Fibroblast of the aortic adventitia (primary cell): ENCODE data around the gene ATP9B. TPM values are rescaled to one million over a fixed set of nuclear protein-coding genes. Genes with fewer than 3 reads are reported as not detected.

ENCODE experiments used
- DNase-seq: peaks from one replicate; pipeline ENCODE4 v3.0.0-alpha.2; 2010; ENCODE audit warnings: low read depth
- H3K4me3 ChIP-seq: 2 replicates; pipeline ENCODE4 v1.5.1; 2011; ENCODE audit warnings: low read depth, mild to moderate bottlenecking, control low read depth, low read length, moderate library complexity
- total RNA-seq: library from RNA; depleted of rRNA; stranded (reverse); fragments of >200 nt; gene quantifications from 2 replicates; pipeline ENCODE4 v1.2.3, GENCODE V29; 2012; ENCODE audit warnings: low replicate concordance
- TF ChIP-seq, protein P1 (sequence below): IDR thresholded peaks from 2 replicates; pipeline ENCODE4 v1.5.1; 2011; ENCODE audit warnings: mild to moderate bottlenecking, low read length, control low read depth, inconsistent platforms; ENCODE audit not compliant: insufficient read depth

The ATP9B gene
- total RNA-seq, 1 donor = 22.0 TPM

DNA sequence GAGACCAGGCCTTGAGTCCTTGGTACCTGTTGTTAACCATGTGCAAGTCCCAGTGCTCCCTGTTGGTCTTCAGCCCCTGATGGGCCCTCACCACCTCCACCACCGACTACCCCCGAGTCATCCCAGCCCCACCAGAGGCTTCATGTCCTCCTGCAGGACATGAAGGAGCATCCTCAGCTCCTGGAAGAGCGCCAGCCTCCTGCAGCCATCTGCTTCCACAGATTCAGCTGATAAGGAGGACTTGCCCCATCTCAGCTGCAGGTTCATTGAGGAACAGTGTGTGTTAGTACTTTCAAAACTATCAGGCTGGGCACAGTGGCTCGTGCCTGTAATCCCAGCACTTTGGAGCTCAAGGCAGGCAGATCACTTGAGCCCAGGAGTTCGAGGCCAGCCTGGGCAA lies 151.9 kb downstream of the ATP9B start:
- no peak for DNase-seq
- TF ChIP-seq, protein P1, sequence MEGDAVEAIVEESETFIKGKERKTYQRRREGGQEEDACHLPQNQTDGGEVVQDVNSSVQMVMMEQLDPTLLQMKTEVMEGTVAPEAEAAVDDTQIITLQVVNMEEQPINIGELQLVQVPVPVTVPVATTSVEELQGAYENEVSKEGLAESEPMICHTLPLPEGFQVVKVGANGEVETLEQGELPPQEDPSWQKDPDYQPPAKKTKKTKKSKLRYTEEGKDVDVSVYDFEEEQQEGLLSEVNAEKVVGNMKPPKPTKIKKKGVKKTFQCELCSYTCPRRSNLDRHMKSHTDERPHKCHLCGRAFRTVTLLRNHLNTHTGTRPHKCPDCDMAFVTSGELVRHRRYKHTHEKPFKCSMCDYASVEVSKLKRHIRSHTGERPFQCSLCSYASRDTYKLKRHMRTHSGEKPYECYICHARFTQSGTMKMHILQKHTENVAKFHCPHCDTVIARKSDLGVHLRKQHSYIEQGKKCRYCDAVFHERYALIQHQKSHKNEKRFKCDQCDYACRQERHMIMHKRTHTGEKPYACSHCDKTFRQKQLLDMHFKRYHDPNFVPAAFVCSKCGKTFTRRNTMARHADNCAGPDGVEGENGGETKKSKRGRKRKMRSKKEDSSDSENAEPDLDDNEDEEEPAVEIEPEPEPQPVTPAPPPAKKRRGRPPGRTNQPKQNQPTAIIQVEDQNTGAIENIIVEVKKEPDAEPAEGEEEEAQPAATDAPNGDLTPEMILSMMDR = no peak

DNA sequence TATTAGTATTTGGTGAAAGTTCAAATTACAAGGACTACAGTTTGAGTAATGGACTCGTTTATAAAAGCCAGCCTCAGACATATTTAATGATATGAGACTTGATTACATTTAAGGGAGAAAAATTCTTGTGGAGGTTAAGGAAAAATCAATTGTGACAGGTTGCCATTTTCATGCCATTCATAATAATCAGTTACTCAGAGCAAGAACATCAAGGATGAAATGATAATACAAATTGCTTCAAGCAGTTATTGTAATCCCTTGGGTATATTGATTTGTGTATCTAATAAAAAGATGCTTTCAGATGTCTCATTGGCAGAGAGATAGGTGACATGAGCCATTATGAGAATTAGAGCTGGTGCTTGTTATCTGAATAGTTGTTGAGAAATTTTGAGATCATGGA lies 153.6 kb downstream of the ATP9B start:
- DNase-seq = no peak
- TF ChIP-seq, protein P1 = no peak
- H3K4me3 ChIP-seq = no peak overlapping the region

More for the DNA sequence above, 151.9 kb downstream of the ATP9B start:
- no peak overlapping the region for H3K4me3 ChIP-seq

DNA sequence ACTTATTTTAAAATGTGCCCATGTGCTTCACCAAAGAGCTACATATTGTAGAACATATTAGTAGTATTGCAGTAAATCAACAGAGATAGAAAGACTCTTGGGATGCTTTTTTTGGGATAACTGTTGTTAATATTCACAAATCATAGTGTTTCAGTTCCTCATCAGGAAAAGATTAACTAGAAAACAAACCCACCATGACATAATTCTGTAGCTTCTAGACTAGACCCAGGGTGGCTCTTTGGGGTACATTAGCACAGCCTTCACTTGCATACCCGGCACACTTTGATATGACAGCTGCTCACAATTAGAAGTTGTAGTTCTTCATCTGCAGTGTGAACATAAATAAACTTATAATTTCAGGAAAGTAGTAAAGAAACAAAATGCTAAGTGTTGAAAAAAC lies 154.2 kb downstream of the ATP9B start:
- DNase-seq = no peak
- TF ChIP-seq, protein P1 = no peak
- no peak overlapping the region for H3K4me3 ChIP-seq

DNA sequence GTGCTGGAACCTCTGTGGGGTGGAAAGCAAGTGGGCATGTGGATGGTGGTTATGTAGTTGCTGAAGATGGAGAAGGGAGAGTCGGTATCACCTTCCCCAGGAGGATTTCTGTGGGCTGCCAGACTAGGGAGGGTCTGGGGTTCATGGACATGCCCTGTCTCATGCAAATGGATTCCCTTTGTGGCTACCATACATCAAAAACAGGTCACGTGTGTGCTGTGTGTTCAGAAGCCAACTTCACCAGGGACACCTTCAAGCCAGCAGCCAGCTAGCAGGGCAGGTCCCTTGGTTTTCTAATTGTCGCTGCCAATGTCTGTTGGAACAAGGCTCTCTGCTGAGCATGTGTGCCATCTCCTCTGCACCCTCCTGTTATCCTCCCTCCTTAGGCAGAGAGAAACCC lies 155.2 kb downstream of the ATP9B start:
- H3K4me3 ChIP-seq = no peak overlapping the region

DNA sequence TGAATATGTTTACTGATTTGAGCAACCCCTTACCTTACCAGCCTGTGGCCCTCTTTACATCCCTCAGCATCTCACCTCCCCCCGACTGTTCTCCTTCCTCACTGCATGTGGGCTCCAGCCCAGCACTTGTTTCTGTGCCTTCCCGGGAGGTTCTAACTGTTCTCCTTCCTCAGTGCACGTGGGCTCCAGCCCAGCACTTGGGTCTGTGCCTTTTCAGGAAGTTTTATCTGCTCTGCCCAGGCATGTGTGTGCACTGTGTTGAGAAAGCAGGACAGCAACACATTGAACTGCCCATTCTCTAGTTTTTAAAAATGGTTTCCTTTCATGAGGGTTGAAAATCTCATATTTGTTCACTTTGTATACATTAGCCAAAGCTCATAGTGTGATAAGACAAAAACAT lies 158.4 kb downstream of the ATP9B start:
- DNase-seq = peak; percentile 5
- TF ChIP-seq, protein P1 = no peak
- no peak overlapping the region for H3K4me3 ChIP-seq

More for the DNA sequence above, 155.2 kb downstream of the ATP9B start:
- no peak for DNase-seq
- TF ChIP-seq, protein P1 = no peak

DNA sequence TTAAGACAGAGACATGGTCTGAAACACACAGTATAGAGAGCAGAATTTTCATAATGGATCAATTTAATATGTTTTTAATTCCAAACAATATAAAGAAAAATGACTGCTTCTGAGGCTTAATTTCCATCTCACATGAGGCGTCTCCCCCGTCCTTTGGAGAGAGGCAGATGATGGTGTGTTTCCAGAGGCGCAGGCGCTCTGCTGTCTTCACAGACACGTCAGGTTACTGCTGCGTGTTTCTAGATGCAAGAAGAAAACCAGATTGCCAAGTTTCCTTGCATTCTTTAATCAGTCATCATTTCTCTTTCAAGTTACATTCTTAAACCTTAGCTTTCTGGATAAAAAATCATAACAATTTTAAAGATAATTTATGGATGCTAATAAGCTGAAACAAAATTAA lies 160.2 kb downstream of the ATP9B start:
- DNase-seq = no peak
- H3K4me3 ChIP-seq = no peak overlapping the region
- TF ChIP-seq, protein P1 = no peak

DNA sequence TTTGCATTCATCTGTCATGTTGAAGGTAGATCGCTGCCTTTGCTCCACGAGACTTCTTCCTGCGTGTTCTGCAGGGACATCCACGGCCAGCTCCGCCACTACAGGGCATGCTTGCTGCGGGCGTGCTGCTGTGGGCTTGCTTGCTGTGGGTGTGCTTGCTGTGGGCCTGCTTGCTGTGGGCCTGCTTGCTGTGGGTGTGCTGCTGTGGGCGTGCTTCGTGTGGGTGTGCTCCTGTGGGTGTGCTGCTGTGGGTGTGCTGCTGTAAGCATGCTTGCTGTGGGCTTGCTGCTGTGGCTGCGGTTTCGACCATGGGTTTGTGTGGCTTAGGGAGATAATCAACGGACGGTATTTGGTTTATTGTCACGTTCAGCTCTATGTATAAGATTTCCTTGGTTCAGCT lies 165.2 kb downstream of the ATP9B start:
- TF ChIP-seq, protein P1 = no peak
- H3K4me3 ChIP-seq = no peak overlapping the region
- no peak for DNase-seq
